NCI-H82 treated with DMSO at 0.1 percent for 48 hours (cell line): Measurements from ENCODE around the gene LGI4.
A peak's percentile ranks its signal among the peaks of the same experiment; 100 is the strongest.
"Not testable (repeated sequence)": the region's sequence is repeated elsewhere in the genome, so short reads cannot be mapped to it uniquely, and the experiment has no call there.

Experiments
- DNase-seq: peaks from one replicate; lab custom pipeline; 2025; ENCODE audit not compliant: unreplicated experiment; lab: John Stamatoyannopoulos, UW

Gene LGI4

DNA sequence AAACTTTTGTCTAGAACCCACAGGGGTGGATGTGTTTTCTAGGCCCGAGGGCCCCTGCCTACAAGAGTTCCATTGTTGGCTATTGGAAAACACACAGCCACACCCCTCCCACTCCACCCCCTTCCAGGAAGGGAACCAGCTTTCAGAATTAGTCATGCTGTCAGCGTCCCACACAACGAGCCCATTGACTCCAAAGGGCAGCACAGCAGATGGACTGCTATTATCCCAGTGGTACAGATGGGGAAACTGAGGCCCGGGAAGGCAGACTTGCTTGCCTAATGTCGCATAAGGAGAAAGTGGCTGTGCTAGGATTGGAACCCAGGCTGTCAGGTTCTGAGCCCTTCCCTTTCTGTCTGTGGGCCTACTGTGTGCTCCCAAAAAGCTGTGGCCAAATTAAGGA lies 27.3 kb downstream of the LGI4 start:
- DNase-seq, result no peak

DNA sequence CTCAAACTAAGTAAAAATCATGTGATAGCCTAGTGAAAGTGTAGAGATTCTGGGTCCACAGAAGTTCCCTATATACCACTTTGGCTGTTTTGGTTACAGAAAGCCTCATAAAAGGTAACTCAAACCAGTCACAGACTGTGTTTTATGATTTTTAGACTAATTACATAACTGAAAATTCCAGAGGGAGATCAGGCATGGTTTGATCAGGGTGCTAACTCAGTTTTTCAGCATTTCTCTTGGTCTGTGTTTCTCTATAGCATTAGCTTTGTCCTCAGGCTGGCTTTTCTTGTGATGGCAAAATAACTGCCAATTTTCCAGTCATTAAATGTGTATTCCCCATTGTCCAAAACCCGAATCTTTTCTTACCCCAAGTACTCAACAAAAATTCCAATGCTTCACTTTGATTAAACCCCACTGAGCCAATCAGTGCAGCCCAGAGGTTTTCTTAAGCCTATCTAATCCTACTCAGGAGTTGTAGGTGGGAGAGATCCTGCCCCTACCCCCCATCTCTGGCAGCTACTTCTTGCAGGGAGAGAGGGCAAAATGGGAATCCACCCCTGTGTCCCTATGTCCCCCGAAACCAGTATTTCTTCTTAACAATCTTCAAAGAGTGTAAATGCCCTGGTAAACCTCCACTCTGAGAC lies 27.8 kb downstream of the LGI4 start:
- DNase-seq, result no peak

DNA sequence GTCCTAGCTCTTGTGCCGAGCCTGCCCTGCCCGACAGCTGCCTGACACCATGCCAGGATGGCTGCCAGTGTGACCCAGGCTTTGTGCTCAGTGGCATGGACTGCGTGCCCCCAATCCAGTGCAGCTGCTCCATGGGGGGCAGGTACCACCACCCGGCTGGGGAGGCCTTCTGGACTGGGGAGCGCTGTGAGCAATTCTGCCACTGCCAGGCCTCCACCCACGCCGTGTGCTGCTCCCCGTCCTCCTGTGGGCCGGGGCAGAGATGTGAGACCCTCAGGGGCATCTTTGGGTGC lies 28.6 kb downstream of the LGI4 start:
- DNase-seq, result no peak

GRCh38 chr19:35105411-35106290 lies 29.2 kb downstream of the LGI4 start:
- no peak for DNase-seq

- DNase-seq, result no peak
Observed at GRCh38 chr19:35105047-35105410, 29.8 kb downstream of the LGI4 start.

- no peak for DNase-seq
Observed at GRCh38 chr19:35104361-35104760, 30.5 kb downstream of the LGI4 start.

DNA sequence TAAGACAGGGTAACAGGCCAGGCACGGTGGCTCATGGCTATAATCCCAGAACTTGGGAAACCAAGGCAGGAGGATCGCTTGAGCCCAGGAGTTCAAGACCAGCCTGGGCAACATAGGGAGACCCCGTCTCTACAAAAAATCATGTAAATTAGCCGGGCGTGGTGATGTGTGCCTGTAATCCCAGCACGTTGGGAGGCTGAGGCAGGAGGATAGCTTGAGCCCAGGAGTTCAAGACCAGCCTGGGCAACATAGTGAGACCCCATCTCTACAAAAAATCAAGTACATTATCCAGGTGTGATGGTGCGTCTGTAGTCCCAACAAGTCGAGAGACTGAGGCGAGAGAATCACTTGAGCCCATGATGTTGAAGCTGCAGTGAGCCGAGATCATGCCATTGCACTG lies 31.2 kb downstream of the LGI4 start:
- DNase-seq, result not testable (repeated sequence)

- DNase-seq, result not testable (repeated sequence)
Observed at GRCh38 chr19:35101949-35102348, 32.9 kb downstream of the LGI4 start.

DNA sequence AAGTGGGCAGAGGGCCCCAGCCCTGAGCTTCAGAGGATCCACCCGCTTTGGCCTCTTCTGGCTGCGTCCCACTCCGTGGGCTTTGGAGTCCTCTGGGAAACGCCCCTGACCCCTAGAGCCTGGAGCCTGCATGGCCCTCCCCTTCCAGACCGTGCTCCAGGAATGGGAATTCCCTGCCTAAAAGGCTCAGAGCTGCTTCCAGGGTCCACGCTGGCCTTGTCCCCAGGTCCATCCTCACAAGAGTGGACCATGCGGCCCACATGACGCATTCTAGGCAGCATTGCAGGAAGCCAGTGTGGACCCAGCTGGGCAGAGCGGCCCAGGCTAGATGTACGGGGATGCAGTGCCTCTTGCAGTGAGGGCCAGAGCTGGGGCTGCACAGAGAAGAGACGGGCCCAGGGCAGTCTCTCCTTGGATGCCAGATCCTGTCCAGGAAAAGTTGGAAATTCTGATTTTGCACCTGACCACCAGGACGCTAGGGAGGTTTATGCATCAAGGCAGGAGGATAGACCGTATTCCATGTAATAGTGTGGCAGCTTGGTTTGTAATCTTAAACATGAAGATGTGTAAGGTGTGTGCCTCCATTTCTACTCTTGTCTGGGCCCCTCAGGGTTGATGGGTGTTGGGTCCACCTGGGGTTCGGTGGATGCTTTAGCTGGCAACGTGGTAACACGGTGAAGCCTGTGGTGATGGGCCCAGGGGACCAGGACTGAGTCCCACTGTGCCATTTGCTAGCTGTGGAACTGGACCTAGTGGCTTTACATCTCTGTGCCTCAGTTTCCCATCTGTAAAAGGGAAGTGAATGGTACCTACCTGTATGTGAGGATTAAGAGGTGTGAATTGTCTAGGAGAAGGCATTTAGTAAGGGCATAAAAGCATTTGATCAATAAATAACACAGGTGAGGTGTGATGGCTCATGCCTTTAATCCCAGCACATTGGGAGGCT lies 34.0 kb downstream of the LGI4 start:
- DNase-seq, result no peak

GRCh38 chr19:35099897-35100275 lies 35.0 kb downstream of the LGI4 start:
- DNase-seq, result no peak

- no peak for DNase-seq
Observed at GRCh38 chr19:35099155-35099896, 35.5 kb downstream of the LGI4 start.

GRCh38 chr19:35098413-35099049 lies 36.3 kb downstream of the LGI4 start:
- DNase-seq, result no peak

DNA sequence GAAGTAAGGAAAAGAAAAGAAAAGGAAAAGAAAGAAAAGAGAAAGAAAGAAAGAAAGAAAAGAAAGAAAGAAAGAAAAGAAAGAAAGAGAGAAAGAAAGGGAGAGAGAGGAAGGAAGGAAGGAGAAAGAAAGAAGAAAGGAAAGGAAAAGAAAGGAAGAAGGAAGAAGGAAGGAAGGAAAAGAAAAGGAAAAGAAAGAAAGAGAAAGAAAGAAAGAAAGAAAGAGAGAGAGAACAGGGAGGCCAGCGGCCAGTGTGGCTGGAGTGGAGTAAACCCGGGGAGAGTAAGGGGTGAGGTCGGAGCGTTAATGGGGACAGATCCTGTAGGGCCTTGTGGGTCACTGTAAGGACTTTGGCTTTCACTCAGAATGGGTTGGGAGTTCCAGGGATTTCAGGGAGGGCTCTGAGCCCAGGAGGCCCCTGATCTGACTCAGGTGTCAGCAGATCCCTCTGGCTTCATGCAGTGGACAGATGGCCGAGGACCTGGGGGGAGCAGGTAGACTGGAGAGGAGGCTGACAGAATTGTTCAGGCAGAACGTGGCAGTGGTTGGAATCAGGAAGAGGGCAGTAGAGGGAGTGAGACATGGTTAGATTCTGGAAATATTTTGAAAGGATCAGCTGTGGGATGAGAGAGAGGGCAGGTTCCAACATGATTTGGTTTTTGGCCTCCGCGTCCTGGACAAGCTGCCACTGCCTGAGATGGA lies 39.0 kb downstream of the LGI4 start:
- DNase-seq, result no peak

DNA sequence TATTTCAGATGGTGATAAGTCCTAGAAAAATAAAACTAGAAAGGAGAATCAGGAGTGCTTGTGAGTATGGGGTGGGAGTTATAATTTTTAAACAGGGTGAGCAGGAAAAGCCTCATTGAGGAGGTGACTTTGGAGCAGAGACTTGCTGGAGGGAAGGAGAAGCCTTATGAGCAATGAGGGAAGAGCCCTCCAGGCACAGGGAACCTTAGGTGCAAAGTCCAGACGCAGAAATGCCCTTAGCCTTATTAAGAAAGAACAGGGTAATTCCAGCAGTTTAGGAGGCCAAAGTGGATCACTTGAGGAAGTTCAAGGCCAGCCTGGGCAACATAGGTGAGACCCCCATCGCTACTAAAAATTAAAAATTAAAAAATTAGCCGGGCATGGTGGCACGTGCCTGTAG lies 40.2 kb downstream of the LGI4 start:
- no peak for DNase-seq

GRCh38 chr19:35093941-35094647 lies 40.8 kb downstream of the LGI4 start:
- DNase-seq, result no peak

DNA sequence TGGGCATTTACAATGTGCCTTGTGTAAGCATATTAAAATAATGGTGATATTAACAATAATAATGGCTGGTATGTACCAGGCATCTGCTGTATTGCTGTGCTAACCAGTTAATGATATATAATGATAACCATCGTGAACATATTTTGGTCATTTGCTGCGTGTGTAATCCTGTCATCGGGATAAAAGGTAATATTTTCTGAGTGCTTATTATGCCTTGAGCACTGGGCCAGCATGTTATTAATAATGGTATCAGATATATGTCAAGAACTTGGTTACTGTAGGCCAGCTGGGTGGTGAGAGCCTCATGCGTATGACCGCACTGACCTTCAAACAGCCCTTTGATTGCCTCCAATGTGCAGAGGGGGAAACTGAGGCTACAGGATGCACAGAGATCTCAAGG lies 41.4 kb downstream of the LGI4 start:
- DNase-seq, result no peak

DNA sequence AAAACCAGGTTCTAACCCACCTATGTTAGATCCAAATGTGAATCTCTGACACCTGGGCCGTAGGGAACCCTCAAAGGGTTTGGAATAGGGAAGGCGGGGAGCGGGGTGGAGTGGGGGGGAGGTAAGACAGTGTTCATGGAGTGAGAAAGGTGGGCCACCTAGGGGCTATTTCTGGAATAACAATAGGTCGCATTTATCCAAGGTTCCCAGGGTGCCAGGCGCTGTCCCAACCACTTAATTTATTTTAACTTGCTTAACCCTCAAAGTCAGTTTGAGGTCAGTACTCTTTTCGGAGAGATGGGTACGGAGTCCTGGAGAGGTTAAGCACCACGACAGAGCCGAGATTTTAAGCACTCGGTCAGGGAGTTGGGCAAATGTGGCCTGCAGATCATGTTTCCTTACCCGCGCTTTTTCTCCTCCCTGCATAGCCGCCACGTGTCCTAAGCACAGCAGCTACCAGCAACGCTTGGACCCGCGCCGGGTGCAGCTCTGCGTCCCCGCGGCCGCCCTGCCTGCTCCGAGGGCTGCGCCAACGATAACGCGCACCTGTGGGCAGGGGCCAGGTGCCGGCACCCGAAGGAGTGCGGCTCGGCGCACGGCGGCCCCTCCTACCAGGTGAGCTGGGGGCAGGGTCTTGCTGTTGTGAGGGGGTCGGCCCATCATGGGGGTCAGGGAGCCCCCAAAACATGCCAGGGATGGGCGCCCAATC lies 44.2 kb downstream of the LGI4 start:
- DNase-seq, result peak; percentile 20

DNA sequence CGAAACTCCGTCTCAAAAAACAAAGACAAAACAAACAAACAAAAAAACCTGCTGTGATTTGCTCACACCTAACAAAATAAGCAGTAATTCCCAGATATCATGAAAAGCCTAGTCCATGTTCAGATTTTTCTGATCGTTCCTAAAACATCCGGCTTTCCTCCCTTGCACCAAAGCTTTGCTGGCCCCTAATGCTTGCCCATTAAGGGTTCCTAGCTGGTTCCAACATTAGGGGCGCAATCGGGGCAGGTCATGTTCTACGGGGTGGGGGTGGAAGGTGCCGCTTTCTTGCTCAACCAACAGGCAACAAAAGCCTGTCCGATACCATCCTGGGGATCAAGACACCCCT lies 44.7 kb downstream of the LGI4 start:
- no peak for DNase-seq

GRCh38 chr19:35089554-35089953 lies 45.3 kb downstream of the LGI4 start:
- no peak for DNase-seq
